Right lobe of liver (tissue), 4 donors: ENCODE data around the gene TAS2R46.

Experiments used
- CTCF ChIP-seq, 4 donors: fragments of 200-600 bp in 3 of 4; fragments of 450-650 bp in 1 of 4; IDR thresholded peaks; one replicate each; pipeline versions ENCODE4 v1.5.1 to v1.8.0; 2016 to 2022; ENCODE audit warnings: antibody characterized with exemption in 4 of 4, mild to moderate bottlenecking in 2 of 4
- POLR2A ChIP-seq: fragments of 450-650 bp; IDR thresholded peaks from one replicate; pipeline ENCODE4 v1.6.1; 2017; ENCODE audit warnings: antibody characterized with exemption, mild to moderate bottlenecking
- donor health status: DM: no; HTN: no; CAD: no.
- donor health status: DM: no; HTN: no; CAD: no.
- donor health status: DM: no; HTN: yes; CAD: no.

GRCh38 chr12:11023387-11023786 is 38.7 kb downstream of the TAS2R46 start:
- no peak for TF ChIP-seq CTCF (IDR thresholded peaks at IDR 0.05)
- no peak for TF ChIP-seq POLR2A
